IMR-90 (cell line): ENCODE measurements around the gene RAD51B. TPM values are rescaled to one million over a fixed set of nuclear protein-coding genes. Genes with fewer than 3 reads are reported as not detected.

Source experiments
- ATAC-seq: fragments of 200-7000 bp; cut with Tn5 transposase; 2 replicates; pipeline ENCODE4 v1.9.1; 2020; ENCODE audit warnings: low read depth, mild to moderate bottlenecking, moderate library complexity
- BruUV-seq: library from RNA; stranded (reverse); fragments of 400-500 nt; replicated peaks from 2 replicates; lab custom pipeline; 2021; lab: Mats Ljungman, UMichigan
- CTCF ChIA-PET: fragments of 300-600 bp; formaldehyde crosslinking; extraction: SDS; loops from one replicate; lab custom pipeline; 2021; ENCODE audit warnings: antibody characterized with exemption; lab: Yijun Ruan, JAX
- POLR2A ChIA-PET: fragments of 300-600 bp; sonication (Branson Sonifier 250); formaldehyde crosslinking; loops from one replicate; lab custom pipeline; 2022; ENCODE audit warnings: antibody characterized with exemption; ENCODE audit not compliant: unreplicated experiment; lab: Charles Lee
- DNase-seq: peaks from one replicate; pipeline ENCODE4 v3.0.0; 2013
- H2AFZ ChIP-seq: replicated peaks from 2 replicates; pipeline ENCODE3; 2013; ENCODE audit warnings: low read length, mild to moderate bottlenecking; ENCODE audit not compliant: poor library complexity
- H2AK5ac ChIP-seq: 2 replicates; pipeline ENCODE4 v1.6.1; 2013; ENCODE audit warnings: low read depth, low read length, inconsistent platforms
- H2AK9ac ChIP-seq: replicated peaks from 2 replicates; pipeline ENCODE3; 2013; ENCODE audit warnings: mild to moderate bottlenecking, low read depth, low read length, moderate library complexity; ENCODE audit not compliant: poor library complexity
- H2BK120ac ChIP-seq: 2 replicates; pipeline ENCODE4 v1.6.1; 2013; ENCODE audit warnings: low read depth, low read length, inconsistent platforms
- H2BK15ac ChIP-seq: 3 replicates; pipeline ENCODE4 v1.6.1; 2013; ENCODE audit warnings: low read depth, low read length, inconsistent platforms
- H2BK20ac ChIP-seq: 2 replicates; pipeline ENCODE4 v1.6.1; 2013; ENCODE audit warnings: low read depth, mild to moderate bottlenecking, inconsistent platforms, low read length, moderate library complexity
- H2BK5ac ChIP-seq: 2 replicates; pipeline ENCODE4 v1.6.1; 2013; ENCODE audit warnings: mild to moderate bottlenecking, low read depth, low read length, inconsistent platforms; ENCODE audit not compliant: poor library complexity, severe bottlenecking
- H3K14ac ChIP-seq: replicated peaks from 2 replicates; pipeline ENCODE4 v1.6.1; 2013; ENCODE audit warnings: low read depth, low read length, inconsistent platforms
- H3K18ac ChIP-seq: 2 replicates; pipeline ENCODE4 v1.6.1; 2013; ENCODE audit warnings: low read depth, low read length, control low read depth
- H3K23ac ChIP-seq: 2 replicates; pipeline ENCODE4 v1.6.1; 2013; ENCODE audit warnings: low read depth, low read length, inconsistent platforms
- H3K27ac ChIP-seq: 2 replicates; pipeline ENCODE4 v1.5.1; 2013; ENCODE audit warnings: mild to moderate bottlenecking, control low read depth, low read length; ENCODE audit not compliant: insufficient read depth
- H3K27me3 ChIP-seq: 2 replicates; pipeline ENCODE4 v1.6.1; 2013; ENCODE audit warnings: low read length; ENCODE audit not compliant: control insufficient read depth, insufficient read depth
- H3K36me3 ChIP-seq: 2 replicates; pipeline ENCODE4 v1.6.1; 2013; ENCODE audit warnings: low read length, mixed read lengths; ENCODE audit not compliant: control insufficient read depth, insufficient read depth
- H3K4ac ChIP-seq: 2 replicates; pipeline ENCODE4 v1.6.1; 2013; ENCODE audit warnings: low read depth, low read length, inconsistent platforms
- H3K4me1 ChIP-seq: 2 replicates; pipeline ENCODE4 v1.6.1; 2013; ENCODE audit warnings: low read length, mixed read lengths; ENCODE audit not compliant: control insufficient read depth, insufficient read depth
- H3K4me2 ChIP-seq: 2 replicates; pipeline ENCODE4 v1.6.1; 2013; ENCODE audit warnings: low read depth, mild to moderate bottlenecking, control low read depth, low read length, moderate library complexity
- H3K4me3 ChIP-seq: 2 replicates; pipeline ENCODE4 v1.5.1; 2013; ENCODE audit warnings: low read depth, mild to moderate bottlenecking, control low read depth, low read length, moderate library complexity; ENCODE audit not compliant: insufficient read depth
- H3K56ac ChIP-seq: 2 replicates; pipeline ENCODE4 v1.6.1; 2013; ENCODE audit warnings: low read length, inconsistent platforms; ENCODE audit not compliant: insufficient read depth; ENCODE audit errors: extremely low read depth
- H3K79me1 ChIP-seq, 2 experiments: 2 replicates each; pipeline ENCODE4 v1.6.1; 2013; ENCODE audit warnings: low read length in 2 of 2, inconsistent platforms in 1 of 2, low read depth in 1 of 2
- H3K9ac ChIP-seq: 2 replicates; pipeline ENCODE4 v1.6.1; 2013; ENCODE audit warnings: low read depth, low read length, control low read depth
- H3K9me1 ChIP-seq: 2 replicates; pipeline ENCODE4 v1.6.1; 2013; ENCODE audit warnings: low read length, inconsistent platforms; ENCODE audit not compliant: insufficient read depth
- H3K9me3 ChIP-seq: 2 replicates; pipeline ENCODE4 v1.6.1; 2013; ENCODE audit warnings: low read length; ENCODE audit not compliant: control insufficient read depth, insufficient read depth
- H4K20me1 ChIP-seq: 2 replicates; pipeline ENCODE4 v1.6.1; 2013; ENCODE audit warnings: low read length, inconsistent platforms; ENCODE audit not compliant: insufficient read depth
- H4K5ac ChIP-seq: 2 replicates; pipeline ENCODE4 v1.6.1; 2013; ENCODE audit warnings: mild to moderate bottlenecking, low read depth, low read length, control low read depth
- H4K8ac ChIP-seq, 2 experiments: 2 replicates each; pipeline ENCODE4 v1.6.1; 2013; ENCODE audit warnings: low read depth in 2 of 2, low read length in 2 of 2, control low read depth in 1 of 2, inconsistent platforms in 1 of 2
- H4K91ac ChIP-seq: 2 replicates; pipeline ENCODE4 v1.6.1; 2013; ENCODE audit warnings: low read depth, low read length, inconsistent platforms; ENCODE audit not compliant: insufficient read depth
- BHLHE40 ChIP-seq: fragments of 150-350 bp; IDR thresholded peaks from 2 replicates; pipeline ENCODE4 v1.6.1; 2016; ENCODE audit warnings: mild to moderate bottlenecking, low read depth, low read length
- CHD1 ChIP-seq: IDR thresholded peaks from 2 replicates; pipeline ENCODE4 v1.6.1; 2012; ENCODE audit warnings: low read depth, low read length, improper control_type of control experiment
- ELK1 ChIP-seq: fragments of 150-350 bp; IDR thresholded peaks from 2 replicates; pipeline ENCODE4 v1.6.1; 2016; ENCODE audit warnings: low read depth, mild to moderate bottlenecking, low read length, moderate library complexity, borderline replicate concordance
- FOS ChIP-seq: fragments of 150-350 bp; IDR thresholded peaks from 2 replicates; pipeline ENCODE4 v1.6.1; 2016; ENCODE audit warnings: low read depth, low read length
- MAZ ChIP-seq: IDR thresholded peaks from 2 replicates; pipeline ENCODE4 v1.6.1; 2012; ENCODE audit warnings: low read depth, mild to moderate bottlenecking, low read length, improper control_type of control experiment, moderate library complexity, borderline replicate concordance
- MXI1 ChIP-seq: IDR thresholded peaks from 2 replicates; pipeline ENCODE4 v1.6.1; 2012; ENCODE audit warnings: low read depth, mild to moderate bottlenecking, low read length, moderate library complexity, borderline replicate concordance
- NFE2L2 ChIP-seq: fragments of 150-350 bp; IDR thresholded peaks from 2 replicates; pipeline ENCODE4 v1.6.1; 2016; ENCODE audit warnings: low read depth, mild to moderate bottlenecking, low read length
- RCOR1 ChIP-seq: IDR thresholded peaks from 2 replicates; pipeline ENCODE4 v1.6.1; 2012; ENCODE audit warnings: mild to moderate bottlenecking, low read length, improper control_type of control experiment; ENCODE audit not compliant: insufficient replicate concordance
- RFX5 ChIP-seq: IDR thresholded peaks from 2 replicates; pipeline ENCODE4 v1.8.0; 2012; ENCODE audit warnings: low read depth, mild to moderate bottlenecking, low read length, moderate library complexity
- dilution Hi-C: fragments of 300-500 bp; cut with HindIII; formaldehyde crosslinking; loops from one replicate; pipeline ENCODE4 v1.14.3; 2018; ENCODE audit warnings: low sequenced_read_pairs; ENCODE audit not compliant: unreplicated experiment
- in situ Hi-C: fragments of 300-500 bp; cut with MboI; formaldehyde crosslinking; loops from 3 replicates; pipeline ENCODE4 v1.14.3; 2019; ENCODE audit warnings: low sequenced_read_pairs, inconsistent platforms, mixed read lengths
- intact Hi-C: fragments of 100-400 bp; cut with micrococcal nuclease; formaldehyde crosslinking; loops from 2 replicates; pipeline ENCODE4 v1.10.0; 2022
- polyA plus RNA-seq, 3 experiments: library from polyadenylated mRNA; depleted of rRNA; stranded (reverse); fragments of >200 nt; gene quantifications; 2 replicates each; pipeline ENCODE4 v1.2.3, GENCODE V29; 2012; ENCODE audit warnings: low replicate concordance in 1 of 3
- total RNA-seq: library from RNA; depleted of rRNA; stranded (reverse); fragments of >200 nt; gene quantifications from 2 replicates; pipeline ENCODE4 v1.2.3, GENCODE V29; 2012
- TF ChIP-seq, protein P1 (sequence below): conservative IDR thresholded peaks from 2 replicates; pipeline ENCODE4 v1.5.1; 2012; ENCODE audit warnings: mild to moderate bottlenecking, low read depth, low read length, improper control_type of control experiment

RAD51B gene
- total and polyA plus RNA-seq, 2 of the 4 experiments (the other 2 are of a cell fraction), result 5.1 to 18.8 TPM

- H4K5ac ChIP-seq, result peak overlapping the region; percentile 84
- no peak for DNase-seq
- H2AK9ac ChIP-seq, result no peak overlapping the region
- H2BK15ac ChIP-seq, result peak overlapping the region; percentile 35; the same call in 2 of the 3 replicates
- no peak overlapping the region for H4K8ac ChIP-seq
- TF ChIP-seq NFE2L2 (no peak), BHLHE40 (no peak), CHD1 (no peak), MXI1 (no peak), FOS (no peak), RCOR1 (no peak), MAZ (no peak), RFX5 (no peak), ELK1 (no peak)
- TF ChIP-seq, protein P1, sequence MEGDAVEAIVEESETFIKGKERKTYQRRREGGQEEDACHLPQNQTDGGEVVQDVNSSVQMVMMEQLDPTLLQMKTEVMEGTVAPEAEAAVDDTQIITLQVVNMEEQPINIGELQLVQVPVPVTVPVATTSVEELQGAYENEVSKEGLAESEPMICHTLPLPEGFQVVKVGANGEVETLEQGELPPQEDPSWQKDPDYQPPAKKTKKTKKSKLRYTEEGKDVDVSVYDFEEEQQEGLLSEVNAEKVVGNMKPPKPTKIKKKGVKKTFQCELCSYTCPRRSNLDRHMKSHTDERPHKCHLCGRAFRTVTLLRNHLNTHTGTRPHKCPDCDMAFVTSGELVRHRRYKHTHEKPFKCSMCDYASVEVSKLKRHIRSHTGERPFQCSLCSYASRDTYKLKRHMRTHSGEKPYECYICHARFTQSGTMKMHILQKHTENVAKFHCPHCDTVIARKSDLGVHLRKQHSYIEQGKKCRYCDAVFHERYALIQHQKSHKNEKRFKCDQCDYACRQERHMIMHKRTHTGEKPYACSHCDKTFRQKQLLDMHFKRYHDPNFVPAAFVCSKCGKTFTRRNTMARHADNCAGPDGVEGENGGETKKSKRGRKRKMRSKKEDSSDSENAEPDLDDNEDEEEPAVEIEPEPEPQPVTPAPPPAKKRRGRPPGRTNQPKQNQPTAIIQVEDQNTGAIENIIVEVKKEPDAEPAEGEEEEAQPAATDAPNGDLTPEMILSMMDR, result no peak
- H3K4me3 ChIP-seq, result no peak overlapping the region
- no peak overlapping the region for H3K9ac ChIP-seq
- no peak overlapping the region for H2AFZ ChIP-seq
- H3K27me3 ChIP-seq, result no peaks in the 10 kb centered on the region
- no peak overlapping the region for H3K27ac ChIP-seq
- H3K14ac ChIP-seq, result peak overlapping the region; percentile 71
- H2BK20ac ChIP-seq, result peak overlapping the region; percentile 32; the same call in 1 of the 2 replicates
- H2BK120ac ChIP-seq, result peak overlapping the region; percentile 70; the same call in 1 of the 2 replicates
- peak overlapping the region; percentile 87 for H3K18ac ChIP-seq
- peak overlapping the region; percentile 28; the same call in 1 of the 2 replicates for H3K4ac ChIP-seq
- no peaks in the 10 kb centered on the region for H3K36me3 ChIP-seq
- intact Hi-C loops (loop anchor here (5.0 kb wide), 1 partner anchor 467 kb away; no protein-coding TSS in a partner anchor), in situ Hi-C loops (no loop called here), dilution Hi-C loops (no loop called here)
- no TSS peak for BruUV-seq
- POLR2A ChIA-PET, result no interaction called here
- H4K91ac ChIP-seq, result no peak overlapping the region; the same call in 1 of the 2 replicates
- peaks cover 17% of the 10 kb centered on the region for H3K4me1 ChIP-seq
- H3K9me1 ChIP-seq, result peaks cover 13% of the 10 kb centered on the region
- H4K20me1 ChIP-seq, result no peaks in the 10 kb centered on the region
- no peak overlapping the region for H3K23ac ChIP-seq
- no peak overlapping the region for H3K4me2 ChIP-seq
- CTCF ChIA-PET, result interaction anchor here (0.6 to 0.7 kb wide), 2 partner anchors 19 to 293 kb away, joined by 3 read pairs; no protein-coding TSS in a partner anchor
- H3K9me3 ChIP-seq, result no peaks in the 10 kb centered on the region
- ATAC-seq, result no peak
- H3K79me1 ChIP-seq, result peaks cover 0 to 4% of the 10 kb centered on the region in 2 experiments; a peak in 1 of 4 replicates
- H2AK5ac ChIP-seq, result peak overlapping the region; percentile 83
- no peak overlapping the region for H3K56ac ChIP-seq
- peak overlapping the region; percentile 32 for H2BK5ac ChIP-seq
Observed at GRCh38 chr14:68409387-68409786, 589.8 kb downstream of the RAD51B start.
